ENCODE data around the gene BAHCC1. TPM values are rescaled to one million over a fixed set of nuclear protein-coding genes. Genes with fewer than 3 reads are reported as not detected.

Gene BAHCC1
- total and polyA plus RNA-seq, 9 of the 15 experiments (the other 6 are each of a cell fraction or from before 2014, with no cell fraction given) = 0.14 to 26.9 (median 5.0) TPM

GRCh38 chr17:81487487-81488275, 92.4 kb downstream of the BAHCC1 start (continued):
- no peak for TF ChIP-seq TEAD4 (IDR thresholded peaks at IDR 0.05; ENCODE audit: low read length)
- TF ChIP-seq TEAD4 (CRISPR knock-in tag; IDR thresholded peaks at IDR 0.05; ENCODE audit: borderline replicate concordance) = no peak
- TF ChIP-seq SOX6 (IDR thresholded peaks at IDR 0.05) = 0 out of 2 replicates have a peak, but pooled peaks have one; percentile 27
- TF ChIP-seq MCM5 (IDR thresholded peaks at IDR 0.05; ENCODE audit: low read depth) = no peak
- TF ChIP-seq ZNF395 (CRISPR knock-in tag; IDR thresholded peaks at IDR 0.05) = no peak; the same call in 1 of the 2 replicates
- TF ChIP-seq ZNF830 (CRISPR knock-in tag; IDR thresholded peaks at IDR 0.05) = no peak
- peak; percentile 56 for TF ChIP-seq TBP (optimal IDR thresholded peaks at IDR 0.05; ENCODE audit: low read depth, low read length)
- TF ChIP-seq RBM17 (IDR thresholded peaks at IDR 0.05; ENCODE audit: borderline replicate concordance, low read depth, low read length) = no peak
- no peak for TF ChIP-seq CREB5 (CRISPR knock-in tag; IDR thresholded peaks at IDR 0.05)
- no peak for TF ChIP-seq ZNF445 (CRISPR knock-in tag; IDR thresholded peaks at IDR 0.05; ENCODE audit: low read depth)
- no peak for TF ChIP-seq ELF2 (CRISPR knock-in tag; IDR thresholded peaks at IDR 0.05)
- peak; percentile 59 for TF ChIP-seq FOXP1 (CRISPR knock-in tag; IDR thresholded peaks at IDR 0.05)
- TF ChIP-seq ZNF696 (CRISPR knock-in tag; conservative IDR thresholded peaks at IDR 0.05) = no peak
- TF ChIP-seq MAX (CRISPR knock-in tag; IDR thresholded peaks at IDR 0.05) = peak; percentile 79
- no peak for TF ChIP-seq TFAM (CRISPR knock-in tag; conservative IDR thresholded peaks at IDR 0.05)
- no peak for TF ChIP-seq GABPB2 (CRISPR knock-in tag; conservative IDR thresholded peaks at IDR 0.05)
- TF ChIP-seq E4F1 (CRISPR knock-in tag; IDR thresholded peaks at IDR 0.05; ENCODE audit: borderline replicate concordance) = no peak
- no peak for TF ChIP-seq RAD51 (IDR thresholded peaks at IDR 0.05; ENCODE audit: borderline replicate concordance, low read depth)
- TF ChIP-seq U2AF1 (optimal IDR thresholded peaks at IDR 0.05; ENCODE audit: low read depth, low read length) = no peak
